IMR-90 (cell line): Measurements from ENCODE around the gene KCNMB1.

ENCODE experiments used
- CEBPB ChIP-seq: IDR thresholded peaks from 2 replicates; pipeline ENCODE4 v1.6.1; 2012; ENCODE audit warnings: low read depth, low read length, improper control_type of control experiment
- FOS ChIP-seq: fragments of 150-350 bp; IDR thresholded peaks from 2 replicates; pipeline ENCODE4 v1.6.1; 2016; ENCODE audit warnings: low read depth, low read length
- MAFK ChIP-seq: IDR thresholded peaks from 2 replicates; pipeline ENCODE4 v1.6.1; 2012; ENCODE audit warnings: low read depth, low read length, improper control_type of control experiment
- MAZ ChIP-seq: IDR thresholded peaks from 2 replicates; pipeline ENCODE4 v1.6.1; 2012; ENCODE audit warnings: low read depth, mild to moderate bottlenecking, low read length, improper control_type of control experiment, moderate library complexity, borderline replicate concordance
- MXI1 ChIP-seq: IDR thresholded peaks from 2 replicates; pipeline ENCODE4 v1.6.1; 2012; ENCODE audit warnings: low read depth, mild to moderate bottlenecking, low read length, moderate library complexity, borderline replicate concordance
- POLR2A ChIP-seq: IDR thresholded peaks from 2 replicates; pipeline ENCODE4 v1.6.1; 2012; ENCODE audit warnings: mild to moderate bottlenecking, low read depth, low read length
- RAD21 ChIP-seq: IDR thresholded peaks from 2 replicates; pipeline ENCODE4 v1.6.1; 2012; ENCODE audit warnings: low read length, improper control_type of control experiment
- RCOR1 ChIP-seq: IDR thresholded peaks from 2 replicates; pipeline ENCODE4 v1.6.1; 2012; ENCODE audit warnings: mild to moderate bottlenecking, low read length, improper control_type of control experiment; ENCODE audit not compliant: insufficient replicate concordance
- RFX5 ChIP-seq: IDR thresholded peaks from 2 replicates; pipeline ENCODE4 v1.8.0; 2012; ENCODE audit warnings: low read depth, mild to moderate bottlenecking, low read length, moderate library complexity
- TF ChIP-seq, protein P1 (sequence below): conservative IDR thresholded peaks from 2 replicates; pipeline ENCODE4 v1.5.1; 2012; ENCODE audit warnings: mild to moderate bottlenecking, low read depth, low read length, improper control_type of control experiment

GRCh38 chr5:170361116-170361515 lies 28.1 kb downstream of the KCNMB1 start:
- TF ChIP-seq MAZ (no peak), RCOR1 (no peak), RFX5 (no peak), POLR2A (no peak), MXI1 (no peak), RAD21 (no peak), CEBPB (no peak), MAFK (no peak), FOS (no peak)
- TF ChIP-seq, protein P1, sequence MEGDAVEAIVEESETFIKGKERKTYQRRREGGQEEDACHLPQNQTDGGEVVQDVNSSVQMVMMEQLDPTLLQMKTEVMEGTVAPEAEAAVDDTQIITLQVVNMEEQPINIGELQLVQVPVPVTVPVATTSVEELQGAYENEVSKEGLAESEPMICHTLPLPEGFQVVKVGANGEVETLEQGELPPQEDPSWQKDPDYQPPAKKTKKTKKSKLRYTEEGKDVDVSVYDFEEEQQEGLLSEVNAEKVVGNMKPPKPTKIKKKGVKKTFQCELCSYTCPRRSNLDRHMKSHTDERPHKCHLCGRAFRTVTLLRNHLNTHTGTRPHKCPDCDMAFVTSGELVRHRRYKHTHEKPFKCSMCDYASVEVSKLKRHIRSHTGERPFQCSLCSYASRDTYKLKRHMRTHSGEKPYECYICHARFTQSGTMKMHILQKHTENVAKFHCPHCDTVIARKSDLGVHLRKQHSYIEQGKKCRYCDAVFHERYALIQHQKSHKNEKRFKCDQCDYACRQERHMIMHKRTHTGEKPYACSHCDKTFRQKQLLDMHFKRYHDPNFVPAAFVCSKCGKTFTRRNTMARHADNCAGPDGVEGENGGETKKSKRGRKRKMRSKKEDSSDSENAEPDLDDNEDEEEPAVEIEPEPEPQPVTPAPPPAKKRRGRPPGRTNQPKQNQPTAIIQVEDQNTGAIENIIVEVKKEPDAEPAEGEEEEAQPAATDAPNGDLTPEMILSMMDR = no peak
